Measurements from ENCODE around the gene KLHL26.

Gene KLHL26

DNA sequence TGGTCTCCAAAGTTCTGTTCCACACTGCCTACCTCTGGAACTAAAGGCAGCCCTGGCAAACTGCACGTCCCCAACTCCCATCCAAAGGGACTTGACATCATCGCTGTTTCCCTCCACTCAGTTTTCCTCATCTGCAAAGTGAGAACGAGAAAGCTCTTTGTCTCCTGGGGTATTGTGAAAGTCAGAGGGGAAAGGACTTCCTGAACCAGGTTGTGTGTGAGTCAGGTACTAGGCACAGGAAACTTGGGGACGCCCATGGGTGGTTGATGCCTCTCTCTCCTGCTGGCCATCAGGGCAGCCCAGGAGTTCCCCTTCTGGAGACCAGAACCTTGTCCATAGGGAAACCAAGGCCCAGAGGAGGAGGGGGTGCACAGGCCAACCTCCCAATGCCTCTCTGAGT, 35.0 kb upstream of the KLHL26 start:
- H3K27ac ChIP-seq (ENCODE audit: low read depth, low read length): no peak overlapping the region
- peaks cover 54 to 57% of the 10 kb centered on the region in 2 donors for H3K27me3 ChIP-seq (ENCODE audit: control insufficient read depth in 1 of 2, insufficient read depth in 2 of 2, low read length in 2 of 2)
- H3K4me3 ChIP-seq (ENCODE audit: low read depth in 1 of 2, low read length in 2 of 2): no peak overlapping the region
- no peaks in the 10 kb centered on the region for H3K9me3 ChIP-seq (ENCODE audit: control insufficient read depth in 1 of 2, low read length in 2 of 2)
- H3K36me3 ChIP-seq (ENCODE audit: control insufficient read depth in 1 of 2, insufficient read depth in 2 of 2, low read length in 2 of 2): no peaks in the 10 kb centered on the region
- H3K4me1 ChIP-seq (ENCODE audit: control insufficient read depth in 1 of 2, insufficient read depth in 2 of 2, low read length in 2 of 2): peaks cover 0 to 2% of the 10 kb centered on the region in 2 donors
- no peak overlapping the region for H3K9ac ChIP-seq (ENCODE audit: low read depth in 1 of 2, low read length in 2 of 2)

GRCh38 chr19:18603255-18603957, 33.4 kb upstream of the KLHL26 start:
- peaks cover 59 to 61% of the 10 kb centered on the region in 2 donors for H3K27me3 ChIP-seq (ENCODE audit: control insufficient read depth in 1 of 2, insufficient read depth in 2 of 2, low read length in 2 of 2)
- H3K4me3 ChIP-seq (ENCODE audit: low read depth in 1 of 2, low read length in 2 of 2): no peak overlapping the region
- H3K27ac ChIP-seq (ENCODE audit: low read depth, low read length): no peak overlapping the region
- no peaks in the 10 kb centered on the region for H3K9me3 ChIP-seq (ENCODE audit: control insufficient read depth in 1 of 2, low read length in 2 of 2)
- no peak overlapping the region for H3K9ac ChIP-seq (ENCODE audit: low read depth in 1 of 2, low read length in 2 of 2)
- H3K36me3 ChIP-seq (ENCODE audit: control insufficient read depth in 1 of 2, insufficient read depth in 2 of 2, low read length in 2 of 2): no peaks in the 10 kb centered on the region
- no peaks in the 10 kb centered on the region for H3K4me1 ChIP-seq (ENCODE audit: control insufficient read depth in 1 of 2, insufficient read depth in 2 of 2, low read length in 2 of 2)

DNA sequence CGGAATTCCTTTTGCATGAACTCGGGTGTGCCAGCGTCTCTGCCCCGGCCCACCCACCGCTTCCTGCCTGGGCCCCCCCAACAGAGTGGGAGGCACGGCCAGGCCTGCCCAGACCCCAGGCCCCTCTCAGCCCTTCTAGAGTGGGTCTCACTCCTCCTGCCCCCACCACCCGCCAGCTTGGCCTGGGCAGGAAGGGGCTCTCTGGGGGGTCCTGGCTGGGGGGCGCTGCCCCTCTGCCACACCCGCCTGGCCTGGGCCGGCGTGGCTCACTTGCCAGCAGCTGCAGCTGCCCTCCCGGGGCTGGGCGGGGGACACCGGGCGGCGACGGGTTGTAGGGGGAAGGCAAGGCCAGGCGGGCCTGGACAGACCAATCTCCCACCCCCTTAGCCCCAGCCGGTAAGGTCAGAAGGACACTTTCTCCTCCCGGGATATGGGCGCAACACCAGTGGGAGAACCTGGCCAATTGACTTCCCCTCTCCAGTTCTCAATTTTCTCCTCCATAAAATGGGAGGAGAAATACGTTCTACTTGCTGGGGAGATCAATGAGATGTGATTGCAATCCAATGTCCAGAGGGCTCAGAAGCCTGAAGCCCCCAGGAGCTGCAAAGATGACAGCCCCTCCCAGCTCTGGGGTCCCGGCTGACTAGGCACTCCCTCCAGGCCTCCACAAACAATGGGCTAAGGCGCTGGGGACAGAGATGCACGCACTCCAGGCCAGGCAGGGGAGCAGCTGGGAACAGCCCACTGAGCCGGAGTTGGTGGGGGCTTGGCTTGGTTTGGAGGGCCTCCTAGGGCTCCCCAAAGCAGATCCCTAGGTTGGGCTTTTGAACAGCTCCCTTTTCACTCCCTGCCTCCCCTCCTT, 32.6 kb upstream of the KLHL26 start:
- Histone ChIP-seq H3K9me3 (ENCODE audit: control insufficient read depth in 1 of 2, low read length in 2 of 2) (no peaks in the 10 kb centered on the region), H3K36me3 (ENCODE audit: control insufficient read depth in 1 of 2, insufficient read depth in 2 of 2, low read length in 2 of 2) (no peaks in the 10 kb centered on the region), H3K27ac (ENCODE audit: low read depth, low read length) (no peak overlapping the region), H3K4me3 (ENCODE audit: low read depth in 1 of 2, low read length in 2 of 2) (no peak overlapping the region), H3K27me3 (ENCODE audit: control insufficient read depth in 1 of 2, insufficient read depth in 2 of 2, low read length in 2 of 2) (peaks cover 62 to 63% of the 10 kb centered on the region in 2 donors), H3K9ac (ENCODE audit: low read depth in 1 of 2, low read length in 2 of 2) (no peak overlapping the region), H3K4me1 (ENCODE audit: control insufficient read depth in 1 of 2, insufficient read depth in 2 of 2, low read length in 2 of 2) (no peaks in the 10 kb centered on the region)

DNA sequence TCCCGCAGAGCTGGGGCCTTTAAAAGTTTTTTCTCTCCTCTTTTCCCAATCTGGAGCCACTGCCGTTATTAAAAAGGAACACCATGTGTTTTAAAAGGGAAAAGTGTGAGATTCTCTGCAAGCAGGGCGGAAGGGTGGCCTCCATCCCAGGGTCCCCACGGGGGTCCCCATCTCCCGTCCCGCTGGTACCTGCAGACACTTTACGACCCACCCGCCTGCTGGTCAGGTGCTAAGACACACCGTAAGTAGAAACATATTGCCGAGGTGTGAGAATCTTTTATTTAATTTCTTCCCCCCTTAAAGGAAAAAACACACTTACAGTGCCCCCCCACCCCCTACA, 32.0 kb upstream of the KLHL26 start:
- Histone ChIP-seq H3K9ac (ENCODE audit: low read depth in 1 of 2, low read length in 2 of 2) (no peak overlapping the region), H3K27me3 (ENCODE audit: control insufficient read depth in 1 of 2, insufficient read depth in 2 of 2, low read length in 2 of 2) (peaks cover 62 to 63% of the 10 kb centered on the region in 2 donors), H3K4me1 (ENCODE audit: control insufficient read depth in 1 of 2, insufficient read depth in 2 of 2, low read length in 2 of 2) (no peaks in the 10 kb centered on the region), H3K9me3 (ENCODE audit: control insufficient read depth in 1 of 2, low read length in 2 of 2) (no peaks in the 10 kb centered on the region), H3K27ac (ENCODE audit: low read depth, low read length) (no peak overlapping the region), H3K36me3 (ENCODE audit: control insufficient read depth in 1 of 2, insufficient read depth in 2 of 2, low read length in 2 of 2) (no peaks in the 10 kb centered on the region), H3K4me3 (ENCODE audit: low read depth in 1 of 2, low read length in 2 of 2) (no peak overlapping the region)

- Histone ChIP-seq H3K27me3 (ENCODE audit: control insufficient read depth in 1 of 2, insufficient read depth in 2 of 2, low read length in 2 of 2) (peaks cover 65 to 66% of the 10 kb centered on the region in 2 donors), H3K9me3 (ENCODE audit: control insufficient read depth in 1 of 2, low read length in 2 of 2) (no peaks in the 10 kb centered on the region), H3K4me1 (ENCODE audit: control insufficient read depth in 1 of 2, insufficient read depth in 2 of 2, low read length in 2 of 2) (no peaks in the 10 kb centered on the region), H3K4me3 (ENCODE audit: low read depth in 1 of 2, low read length in 2 of 2) (no peak overlapping the region), H3K36me3 (ENCODE audit: control insufficient read depth in 1 of 2, insufficient read depth in 2 of 2, low read length in 2 of 2) (no peaks in the 10 kb centered on the region), H3K9ac (ENCODE audit: low read depth in 1 of 2, low read length in 2 of 2) (no peak overlapping the region), H3K27ac (ENCODE audit: low read depth, low read length) (no peak overlapping the region)
These were observed 31.7 kb upstream of the KLHL26 start for GRCh38 chr19:18605196-18605545.

- peaks cover 70 to 71% of the 10 kb centered on the region in 2 donors for H3K27me3 ChIP-seq (ENCODE audit: control insufficient read depth in 1 of 2, insufficient read depth in 2 of 2, low read length in 2 of 2)
- H3K27ac ChIP-seq (ENCODE audit: low read depth, low read length): no peak overlapping the region
- no peaks in the 10 kb centered on the region for H3K4me1 ChIP-seq (ENCODE audit: control insufficient read depth in 1 of 2, insufficient read depth in 2 of 2, low read length in 2 of 2)
These were observed 31.1 kb upstream of the KLHL26 start for GRCh38 chr19:18605546-18606280.

GRCh38 chr19:18606281-18607225, 30.3 kb upstream of the KLHL26 start, which contains the start of gene CRLF1:
Gene CRLF1 (minus strand): TSS chr19:18606799. CDS start chr19:18606656, 143 bp downstream.
- no peaks in the 10 kb centered on the region for H3K9me3 ChIP-seq (ENCODE audit: control insufficient read depth in 1 of 2, low read length in 2 of 2)
- no peak within 1 kb of the TSS for H3K27ac ChIP-seq (ENCODE audit: low read depth, low read length)
- H3K27me3 ChIP-seq (ENCODE audit: control insufficient read depth in 1 of 2, insufficient read depth in 2 of 2, low read length in 2 of 2): peaks cover 75 to 76% of the 10 kb centered on the region in 2 donors
- H3K4me3 ChIP-seq (ENCODE audit: low read depth in 1 of 2, low read length in 2 of 2): no peak within 1 kb of the TSS
- H3K9ac ChIP-seq (ENCODE audit: low read depth in 1 of 2, low read length in 2 of 2): no peak within 1 kb of the TSS
- no peaks in the 10 kb centered on the region for H3K4me1 ChIP-seq (ENCODE audit: control insufficient read depth in 1 of 2, insufficient read depth in 2 of 2, low read length in 2 of 2)
- H3K36me3 ChIP-seq (ENCODE audit: control insufficient read depth in 1 of 2, insufficient read depth in 2 of 2, low read length in 2 of 2): no peaks in the 10 kb centered on the region

More at GRCh38 chr19:18605546-18606280, 31.1 kb upstream of the KLHL26 start:
- Histone ChIP-seq H3K9me3 (ENCODE audit: control insufficient read depth in 1 of 2, low read length in 2 of 2) (no peaks in the 10 kb centered on the region), H3K36me3 (ENCODE audit: control insufficient read depth in 1 of 2, insufficient read depth in 2 of 2, low read length in 2 of 2) (no peaks in the 10 kb centered on the region), H3K9ac (ENCODE audit: low read depth in 1 of 2, low read length in 2 of 2) (no peak overlapping the region), H3K4me3 (ENCODE audit: low read depth in 1 of 2, low read length in 2 of 2) (no peak overlapping the region)

DNA sequence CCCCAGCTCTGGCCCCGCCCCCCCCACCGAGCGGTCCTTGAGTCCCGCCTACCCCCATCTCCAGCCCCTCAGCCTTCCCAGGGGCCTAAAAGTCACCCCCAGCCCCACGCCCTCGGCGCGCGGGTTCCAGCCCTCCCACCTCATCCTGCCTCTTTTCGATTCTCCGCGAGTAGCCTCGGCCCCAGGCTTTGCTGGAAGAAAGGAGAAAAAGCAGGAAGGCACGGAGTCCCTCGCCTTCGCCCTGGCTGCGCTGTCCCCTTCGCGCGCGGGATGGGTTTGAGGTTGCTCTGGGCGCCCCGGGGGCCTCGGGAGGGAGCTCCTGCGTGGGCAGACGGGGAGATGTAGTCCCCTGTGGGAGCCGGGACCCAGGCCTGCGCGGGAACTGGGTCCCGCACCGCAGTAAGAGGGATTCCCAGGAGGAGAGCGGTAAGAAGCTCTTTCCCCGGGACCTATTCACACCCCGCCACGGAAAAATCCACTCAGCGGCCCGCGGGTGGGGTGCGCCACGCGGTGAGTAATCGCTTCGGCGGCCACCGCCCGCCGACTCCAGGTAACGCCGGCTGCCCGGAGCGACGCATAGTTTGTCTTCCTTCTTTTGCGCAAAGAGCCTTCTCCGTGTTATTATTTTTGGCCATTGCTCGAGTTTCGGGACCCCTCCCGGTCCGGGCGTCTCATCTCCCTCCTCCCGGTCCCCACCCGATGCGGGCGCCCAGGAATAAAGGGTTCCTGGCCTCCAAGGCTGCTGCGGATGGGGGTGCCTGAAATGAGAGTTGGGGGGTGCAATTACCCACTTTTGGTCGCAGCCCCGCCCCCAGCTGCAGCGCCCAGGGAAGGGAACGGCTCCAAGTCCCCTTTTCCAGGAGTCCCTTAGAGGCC, 29.4 kb upstream of the KLHL26 start:
- H3K27ac ChIP-seq (ENCODE audit: low read depth, low read length): no peak overlapping the region
- H3K36me3 ChIP-seq (ENCODE audit: control insufficient read depth in 1 of 2, insufficient read depth in 2 of 2, low read length in 2 of 2): no peaks in the 10 kb centered on the region
- H3K4me3 ChIP-seq (ENCODE audit: low read depth in 1 of 2, low read length in 2 of 2): no peak overlapping the region
- H3K27me3 ChIP-seq (ENCODE audit: control insufficient read depth in 1 of 2, insufficient read depth in 2 of 2, low read length in 2 of 2): peaks cover 77 to 79% of the 10 kb centered on the region in 2 donors
- no peak overlapping the region for H3K9ac ChIP-seq (ENCODE audit: low read depth in 1 of 2, low read length in 2 of 2)
- peaks cover 7% of the 10 kb centered on the region in 2 donors for H3K4me1 ChIP-seq (ENCODE audit: control insufficient read depth in 1 of 2, insufficient read depth in 2 of 2, low read length in 2 of 2)
- H3K9me3 ChIP-seq (ENCODE audit: control insufficient read depth in 1 of 2, low read length in 2 of 2): no peaks in the 10 kb centered on the region
